Endothelial cell of umbilical vein (primary cell): ENCODE data around the gene TM9SF2.

Source experiments
- EZH2 ChIP-seq: IDR thresholded peaks from 2 replicates; pipeline ENCODE4 v1.6.1; 2012; ENCODE audit warnings: borderline replicate concordance, low read depth, mild to moderate bottlenecking, moderate library complexity, low read length, inconsistent platforms; ENCODE audit not compliant: severe bottlenecking
- MAX ChIP-seq: IDR thresholded peaks from 2 replicates; pipeline ENCODE4 v1.6.1; 2011; ENCODE audit not compliant: insufficient read depth, insufficient read length
- POLR2A ChIP-seq: IDR thresholded peaks from 2 replicates; pipeline ENCODE4 v1.6.1; 2012; ENCODE audit warnings: low read depth, mild to moderate bottlenecking, control low read depth, low read length
- TF ChIP-seq, protein P1 (sequence below), 2 donors: IDR thresholded peaks; 1 replicate in 1 of 2; 2 replicates in 1 of 2; pipeline ENCODE4 v1.5.1; 2011; ENCODE audit warnings: low read length in 2 of 2, mild to moderate bottlenecking in 2 of 2, moderate library complexity in 2 of 2, control low read depth in 1 of 2, inconsistent platforms in 1 of 2, low read depth in 1 of 2; ENCODE audit not compliant: insufficient read depth in 1 of 2; ENCODE audit errors: extremely low read depth in 1 of 2

DNA sequence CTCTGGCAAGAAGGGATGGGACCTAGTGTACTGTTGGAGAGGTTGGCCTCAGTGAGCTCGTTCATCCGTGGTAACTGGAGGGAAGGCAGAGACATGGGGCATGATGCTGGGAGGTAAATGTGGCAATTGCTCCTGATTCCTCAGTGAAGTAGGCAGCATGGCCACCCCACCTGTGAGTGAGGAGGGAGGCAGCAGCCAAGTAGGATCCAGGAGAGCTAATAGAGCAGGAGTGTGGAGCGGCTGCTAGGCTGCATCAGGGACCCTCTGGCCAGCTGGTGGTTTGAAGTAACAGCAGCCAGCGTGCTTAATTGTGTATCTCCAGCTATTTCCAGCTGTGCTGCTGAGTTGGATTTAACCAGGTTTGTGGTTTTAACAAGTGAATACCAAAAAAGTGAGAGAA lies 24.7 kb downstream of the TM9SF2 start:
- TF ChIP-seq MAX (no peak), EZH2 (no peak), POLR2A (no peak)
- TF ChIP-seq, protein P1, sequence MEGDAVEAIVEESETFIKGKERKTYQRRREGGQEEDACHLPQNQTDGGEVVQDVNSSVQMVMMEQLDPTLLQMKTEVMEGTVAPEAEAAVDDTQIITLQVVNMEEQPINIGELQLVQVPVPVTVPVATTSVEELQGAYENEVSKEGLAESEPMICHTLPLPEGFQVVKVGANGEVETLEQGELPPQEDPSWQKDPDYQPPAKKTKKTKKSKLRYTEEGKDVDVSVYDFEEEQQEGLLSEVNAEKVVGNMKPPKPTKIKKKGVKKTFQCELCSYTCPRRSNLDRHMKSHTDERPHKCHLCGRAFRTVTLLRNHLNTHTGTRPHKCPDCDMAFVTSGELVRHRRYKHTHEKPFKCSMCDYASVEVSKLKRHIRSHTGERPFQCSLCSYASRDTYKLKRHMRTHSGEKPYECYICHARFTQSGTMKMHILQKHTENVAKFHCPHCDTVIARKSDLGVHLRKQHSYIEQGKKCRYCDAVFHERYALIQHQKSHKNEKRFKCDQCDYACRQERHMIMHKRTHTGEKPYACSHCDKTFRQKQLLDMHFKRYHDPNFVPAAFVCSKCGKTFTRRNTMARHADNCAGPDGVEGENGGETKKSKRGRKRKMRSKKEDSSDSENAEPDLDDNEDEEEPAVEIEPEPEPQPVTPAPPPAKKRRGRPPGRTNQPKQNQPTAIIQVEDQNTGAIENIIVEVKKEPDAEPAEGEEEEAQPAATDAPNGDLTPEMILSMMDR (IDR thresholded peaks at IDR 0.05; ENCODE audit: extremely low read depth in 1 of 2, insufficient read depth in 1 of 2, low read depth in 1 of 2, low read length in 2 of 2): no peak
